8988T (cell line): ENCODE data around the gene PDE3A.
"Not testable (repeated sequence)": the region's sequence is repeated elsewhere in the genome, so short reads cannot be mapped to it uniquely, and the experiment has no call there.

Experiments used
- DNase-seq: peaks from one replicate; pipeline ENCODE4 v3.0.0; 2011

Gene PDE3A

GRCh38 chr12:20560935-20561334, 192.6 kb downstream of the PDE3A start:
- no peak for DNase-seq

- DNase-seq: no peak
These were observed 193.5 kb downstream of the PDE3A start for GRCh38 chr12:20561871-20562270.

DNA sequence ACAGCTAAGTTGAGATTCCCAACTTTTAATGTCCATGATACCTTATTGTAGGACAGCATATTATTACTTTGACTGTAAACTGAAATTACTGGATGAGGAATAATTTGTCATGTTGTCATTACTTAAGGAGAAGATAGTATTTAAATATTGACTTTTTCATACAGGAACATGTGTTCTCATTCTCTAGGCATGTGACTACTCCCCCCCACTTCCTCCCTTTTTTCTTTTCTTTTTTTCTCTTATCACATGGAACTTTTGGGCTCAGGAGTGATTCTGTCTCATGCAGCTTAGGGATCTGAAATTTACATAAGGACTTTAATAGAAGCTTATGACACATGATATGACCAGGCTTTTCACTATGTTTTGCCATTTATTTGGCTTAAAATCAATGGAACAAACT, 199.1 kb downstream of the PDE3A start:
- DNase-seq: no peak

DNA sequence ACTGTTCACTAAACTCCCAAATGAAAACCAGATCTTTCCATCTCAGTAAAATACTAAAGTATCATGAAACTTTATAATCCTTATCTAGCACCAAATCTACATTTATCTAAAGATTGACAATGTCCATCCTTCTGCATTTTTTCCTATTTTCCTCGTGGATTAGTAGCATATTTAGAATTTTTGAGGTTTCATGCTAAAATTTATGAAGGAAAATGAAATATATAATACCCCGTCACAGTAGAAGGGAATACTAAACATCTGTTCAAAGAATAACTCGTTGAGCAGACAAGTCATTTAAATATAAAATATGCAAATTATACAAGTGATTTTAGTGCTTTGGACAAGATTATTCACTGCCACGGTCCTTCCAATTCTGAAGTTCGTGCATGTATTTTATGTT, 204.1 kb downstream of the PDE3A start:
- no peak for DNase-seq

DNA sequence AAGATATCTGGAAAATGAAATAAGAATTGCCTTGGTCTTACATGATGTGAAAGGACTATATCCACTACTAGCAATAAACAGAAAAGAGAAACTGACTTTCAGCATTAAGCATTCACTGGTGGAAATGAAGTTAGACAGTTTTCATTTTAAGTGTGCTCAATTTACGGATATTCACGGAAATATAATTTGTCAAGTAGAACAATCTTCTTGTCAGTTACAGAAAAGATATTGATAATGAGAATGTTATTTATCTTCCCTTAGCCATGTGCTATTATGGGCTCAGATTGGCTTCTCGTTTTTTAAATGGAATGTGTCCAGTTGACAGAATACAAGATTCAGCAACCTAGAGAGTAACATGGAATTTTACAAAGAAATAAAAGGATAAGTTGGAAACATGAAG, 208.2 kb downstream of the PDE3A start:
- no peak for DNase-seq

- no peak for DNase-seq
These were observed 208.7 kb downstream of the PDE3A start for GRCh38 chr12:20577054-20577453.

- DNase-seq: no peak
These were observed 209.8 kb downstream of the PDE3A start for GRCh38 chr12:20578142-20578541.

DNA sequence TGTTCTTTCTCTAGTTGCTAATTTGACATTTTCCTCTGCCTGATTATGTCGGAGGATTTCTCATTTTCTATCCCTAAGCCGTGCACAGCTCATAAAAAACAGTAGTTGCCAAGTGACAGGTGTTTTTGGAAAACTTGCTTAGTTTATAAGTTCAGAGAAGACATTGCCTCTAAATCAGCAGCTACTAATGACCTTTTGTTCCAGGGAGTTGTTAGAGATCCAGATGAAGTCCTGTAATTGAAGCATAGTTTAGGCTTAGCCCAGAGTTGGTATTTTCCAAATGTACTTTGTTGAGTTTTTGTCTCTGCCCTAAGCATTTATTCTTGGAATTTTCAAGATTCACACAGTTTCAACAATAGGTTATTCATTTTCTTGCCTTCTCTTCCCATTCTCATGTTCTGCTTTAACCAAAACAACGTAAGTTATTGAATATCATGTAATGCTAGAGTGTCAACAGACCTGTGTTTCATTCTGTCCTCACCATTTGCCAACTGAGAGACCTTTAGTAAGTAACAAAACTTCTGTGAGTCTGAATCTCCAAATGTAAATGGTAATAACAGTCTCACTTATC, 216.8 kb downstream of the PDE3A start:
- no peak for DNase-seq

DNA sequence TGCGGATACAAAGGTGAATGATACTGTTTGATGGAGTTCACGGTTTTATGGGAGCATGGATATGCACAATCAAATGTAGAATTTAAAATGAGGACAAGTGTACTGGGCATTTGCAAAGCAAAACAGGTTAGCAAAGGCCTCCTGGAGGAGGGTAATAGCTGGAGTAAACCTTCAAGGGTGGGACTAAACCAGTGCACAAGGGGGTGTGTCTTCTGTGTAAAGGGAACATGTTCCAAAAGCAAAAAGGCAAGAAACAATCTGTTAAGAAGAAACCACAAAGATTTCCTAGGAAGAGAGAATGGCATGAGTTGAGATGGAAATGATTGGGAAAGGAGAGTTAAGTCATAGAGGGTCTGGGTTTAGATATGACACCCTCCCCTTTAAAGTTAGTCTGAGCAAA, 217.6 kb downstream of the PDE3A start:
- no peak for DNase-seq

- DNase-seq: no peak
These were observed 219.7 kb downstream of the PDE3A start for GRCh38 chr12:20588042-20588441.

DNA sequence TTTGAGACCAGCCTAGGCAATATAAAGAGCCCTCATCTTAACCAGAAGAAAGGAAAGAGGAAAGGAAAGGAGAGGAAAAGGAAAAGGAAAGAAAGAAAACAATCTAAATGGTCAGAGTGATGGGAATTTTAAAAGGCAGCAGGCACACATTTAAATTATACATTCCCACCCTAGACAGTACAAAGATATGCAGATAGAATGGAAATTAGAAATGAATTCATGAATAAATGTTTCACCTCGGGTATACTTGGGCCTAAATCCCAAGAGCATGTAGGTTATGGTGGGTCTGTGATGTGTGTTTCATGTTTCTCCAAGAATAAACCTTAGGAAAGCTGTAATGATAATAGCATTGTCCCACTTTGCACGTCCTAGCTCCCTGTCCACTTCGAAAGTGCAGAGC, 222.2 kb downstream of the PDE3A start:
- DNase-seq: no peak

DNA sequence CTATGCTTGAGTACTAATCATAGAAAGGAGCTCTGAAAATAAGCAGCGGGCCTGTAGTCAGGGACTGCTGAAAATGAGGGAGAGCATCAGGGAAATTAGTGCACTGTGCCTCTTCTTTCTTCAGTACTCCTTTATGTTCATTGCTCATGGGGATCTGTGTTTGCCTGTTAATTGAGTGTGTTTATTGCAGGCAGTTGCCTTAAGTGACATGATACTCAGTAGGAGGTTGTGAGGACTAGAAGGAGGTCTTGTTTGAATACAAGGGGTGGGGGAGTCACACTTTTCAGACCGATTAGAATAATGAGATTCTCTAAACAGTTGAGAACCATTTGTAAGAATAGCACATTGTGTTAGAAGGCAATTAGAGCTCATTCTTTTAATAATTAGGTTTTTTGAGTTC, 224.2 kb downstream of the PDE3A start:
- DNase-seq: no peak

DNA sequence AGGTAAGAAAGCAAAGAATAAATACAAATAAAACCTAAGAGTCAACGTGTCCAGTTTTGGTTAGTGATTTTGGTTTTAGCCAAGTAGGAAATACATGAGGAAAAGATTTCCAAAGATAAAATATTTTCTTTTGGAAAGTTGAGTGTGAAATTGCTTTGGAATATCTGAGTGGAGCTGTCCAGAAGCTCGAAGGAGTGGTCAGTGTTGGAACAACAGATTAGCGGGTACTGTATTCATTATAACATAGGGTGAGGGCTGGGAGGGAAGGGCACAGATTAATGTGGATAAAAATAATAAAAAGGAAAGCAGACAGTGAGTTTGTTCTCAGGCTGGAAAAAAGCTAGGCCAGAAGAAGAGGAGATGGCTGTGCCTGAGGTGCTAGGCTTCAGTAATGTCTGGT, 225.3 kb downstream of the PDE3A start:
- DNase-seq: no peak

DNA sequence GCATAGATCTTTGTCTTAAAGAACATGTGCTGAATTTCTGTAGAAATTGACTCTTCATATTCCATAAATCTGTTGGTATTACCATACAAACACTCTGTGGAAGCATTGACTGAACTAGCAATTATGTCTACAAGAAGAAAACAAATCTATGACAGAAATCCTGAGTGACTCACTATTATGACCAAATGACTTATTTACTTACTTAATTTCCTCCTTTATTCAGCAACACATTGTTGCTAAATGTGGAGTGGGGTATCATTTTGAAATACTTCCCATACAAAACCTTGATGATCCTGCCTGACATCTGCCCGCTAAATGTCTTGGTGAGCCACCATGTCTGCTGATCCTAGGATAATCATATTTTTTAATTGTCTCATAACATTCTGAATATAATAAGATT, 227.7 kb downstream of the PDE3A start:
- no peak for DNase-seq

GRCh38 chr12:20599757-20600156, 231.4 kb downstream of the PDE3A start:
- DNase-seq: no peak

- no peak for DNase-seq
These were observed 233.4 kb downstream of the PDE3A start for GRCh38 chr12:20601668-20602280.

GRCh38 chr12:20602641-20603391, 234.5 kb downstream of the PDE3A start:
- DNase-seq: no peak

DNA sequence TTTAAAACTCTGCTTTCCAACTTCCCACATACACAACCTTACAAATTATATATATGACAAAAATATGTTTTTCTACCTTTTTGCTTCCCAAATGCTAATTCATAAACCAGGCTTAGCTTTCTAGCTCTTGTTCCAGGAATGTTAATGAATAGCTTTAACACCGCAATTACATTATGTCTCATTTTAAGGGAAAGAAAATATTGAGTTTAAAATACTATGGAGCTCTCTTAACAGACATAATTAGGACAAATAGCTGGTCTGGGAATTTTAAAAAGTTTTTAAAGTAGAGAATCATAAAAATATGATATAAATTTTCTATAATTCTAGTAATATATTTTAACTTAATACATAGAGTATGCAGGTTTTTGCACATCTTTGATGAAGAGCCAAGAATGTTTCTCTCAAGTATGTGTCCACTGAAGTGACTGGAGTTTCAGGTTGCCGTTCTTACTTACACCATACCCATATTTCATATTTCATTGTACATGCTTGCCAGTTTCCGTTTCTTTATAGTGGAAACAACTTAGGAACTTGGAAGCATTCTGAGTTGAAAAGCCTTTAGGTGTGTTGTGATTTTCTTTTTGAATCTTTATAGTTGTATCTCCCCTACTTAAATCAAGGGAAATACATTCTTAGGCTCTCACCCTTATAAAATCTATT, 236.2 kb downstream of the PDE3A start:
- DNase-seq: no peak

GRCh38 chr12:20615020-20615419, 246.7 kb downstream of the PDE3A start:
- DNase-seq: not testable (repeated sequence)

DNA sequence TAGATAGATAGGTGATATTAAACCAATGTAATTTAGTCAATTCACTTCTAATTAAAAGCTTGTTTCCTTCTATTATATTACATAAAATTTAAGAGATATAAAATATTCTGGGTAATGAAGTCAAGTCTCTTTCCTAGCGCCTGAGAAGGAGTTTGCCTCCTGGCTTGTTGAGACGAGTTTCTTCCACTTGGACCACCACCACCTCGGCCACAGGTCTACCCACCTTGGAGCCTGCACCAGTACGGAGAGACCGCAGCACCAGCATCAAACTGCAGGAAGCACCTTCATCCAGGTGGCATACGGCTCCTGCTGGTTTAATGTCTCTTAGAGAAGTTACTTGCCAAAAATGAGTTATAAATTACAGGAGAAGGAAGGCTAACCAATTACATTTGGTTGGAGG, 247.8 kb downstream of the PDE3A start:
- no peak for DNase-seq

DNA sequence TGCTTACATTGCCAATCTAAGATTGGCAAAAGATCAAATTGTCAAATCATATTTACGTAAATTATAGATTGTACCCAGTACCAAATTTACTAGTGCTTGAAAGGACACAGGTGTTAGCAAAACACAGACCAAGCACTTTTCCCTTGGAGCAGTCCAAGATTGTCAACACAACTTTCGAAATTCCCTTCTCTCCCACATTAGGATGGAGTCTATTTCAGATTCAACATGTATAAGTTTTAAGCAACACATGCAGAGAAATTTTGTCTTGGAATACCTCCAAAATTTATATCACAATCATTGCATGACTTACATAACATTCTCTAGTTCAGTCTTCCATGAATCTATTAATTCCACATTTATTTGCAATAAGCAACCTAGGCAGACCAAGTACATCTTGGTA, 251.9 kb downstream of the PDE3A start:
- DNase-seq: no peak

GRCh38 chr12:20624718-20625117, 256.4 kb downstream of the PDE3A start:
- no peak for DNase-seq

- DNase-seq: no peak
These were observed 257.2 kb downstream of the PDE3A start for GRCh38 chr12:20625531-20625930.

DNA sequence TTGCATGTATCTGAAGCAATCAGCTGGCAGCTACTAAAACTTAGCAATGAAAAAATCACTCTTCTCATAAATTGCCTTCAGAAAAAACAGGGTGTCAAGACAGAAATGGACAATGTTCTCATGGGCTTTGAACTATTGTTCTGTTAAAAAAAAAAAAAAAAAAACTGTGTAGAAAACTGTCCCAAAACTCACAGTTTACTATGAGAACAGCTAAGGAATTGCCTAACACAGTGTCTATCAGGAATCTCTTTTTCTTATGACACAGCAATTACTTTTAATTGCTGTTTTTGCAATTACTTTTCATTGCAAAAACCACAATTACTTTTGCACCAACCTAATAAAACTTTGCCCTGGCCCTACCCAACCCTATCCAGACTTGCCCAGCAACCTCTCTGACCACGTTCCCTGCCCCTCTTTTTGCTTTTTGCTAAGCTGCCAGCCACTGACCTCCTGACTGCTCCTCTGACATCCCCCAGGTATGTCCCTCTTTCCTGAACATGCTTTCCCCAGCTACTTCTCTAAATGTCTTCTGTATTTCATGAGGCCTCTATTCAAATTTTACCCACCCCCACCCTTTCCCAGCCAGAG, 258.8 kb downstream of the PDE3A start:
- DNase-seq: no peak
